ENCODE measurements around the gene DTNBP1.
A peak's percentile ranks its signal among the peaks of the same experiment; 100 is the strongest.

Gene DTNBP1

GRCh38 chr6:15662326-15663129 is at the start of gene DTNBP1:
Gene DTNBP1, minus strand, starts transcription at chr6:15663028. Its CDS starts 159 bp downstream, at chr6:15662869.
- peak; percentile 51 to 79 (median 69) for DNase-seq (ENCODE audit: low read depth in 3 of 3, low spot score in 1 of 3)

- DNase-seq (ENCODE audit: low read depth in 3 of 3, low spot score in 1 of 3) = no peak
Observed at GRCh38 chr6:15709651-15710269, 46.9 kb upstream of the DTNBP1 start.

DNA sequence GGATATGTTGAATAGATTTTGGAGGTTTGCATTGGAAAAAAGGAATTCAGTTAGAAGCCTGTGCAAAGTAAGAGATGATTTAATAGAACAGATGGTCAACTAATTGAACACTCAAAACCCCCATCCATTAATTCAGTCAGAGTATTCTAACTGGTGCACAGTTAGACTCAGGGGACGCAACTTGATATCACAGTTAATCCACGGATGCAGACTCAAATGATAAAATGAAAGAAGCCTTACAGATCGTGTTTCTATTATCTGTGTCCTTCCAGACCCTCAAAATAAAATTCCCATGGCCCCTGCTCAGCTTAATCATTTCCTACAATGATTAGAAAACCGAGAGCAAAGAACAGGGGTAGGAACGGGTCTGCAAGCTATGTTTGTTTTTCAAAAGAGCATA is 45.4 kb upstream of the DTNBP1 start:
- no peak for DNase-seq (ENCODE audit: low read depth in 3 of 3, low spot score in 1 of 3)

GRCh38 chr6:15705981-15706380 is 43.2 kb upstream of the DTNBP1 start:
- DNase-seq (ENCODE audit: low read depth in 3 of 3, low spot score in 1 of 3) = no peak

GRCh38 chr6:15698471-15698870 is 35.6 kb upstream of the DTNBP1 start:
- no peak for DNase-seq (ENCODE audit: low read depth in 3 of 3, low spot score in 1 of 3)

GRCh38 chr6:15697895-15698294 is 35.1 kb upstream of the DTNBP1 start:
- DNase-seq (ENCODE audit: low read depth in 3 of 3, low spot score in 1 of 3) = no peak

DNA sequence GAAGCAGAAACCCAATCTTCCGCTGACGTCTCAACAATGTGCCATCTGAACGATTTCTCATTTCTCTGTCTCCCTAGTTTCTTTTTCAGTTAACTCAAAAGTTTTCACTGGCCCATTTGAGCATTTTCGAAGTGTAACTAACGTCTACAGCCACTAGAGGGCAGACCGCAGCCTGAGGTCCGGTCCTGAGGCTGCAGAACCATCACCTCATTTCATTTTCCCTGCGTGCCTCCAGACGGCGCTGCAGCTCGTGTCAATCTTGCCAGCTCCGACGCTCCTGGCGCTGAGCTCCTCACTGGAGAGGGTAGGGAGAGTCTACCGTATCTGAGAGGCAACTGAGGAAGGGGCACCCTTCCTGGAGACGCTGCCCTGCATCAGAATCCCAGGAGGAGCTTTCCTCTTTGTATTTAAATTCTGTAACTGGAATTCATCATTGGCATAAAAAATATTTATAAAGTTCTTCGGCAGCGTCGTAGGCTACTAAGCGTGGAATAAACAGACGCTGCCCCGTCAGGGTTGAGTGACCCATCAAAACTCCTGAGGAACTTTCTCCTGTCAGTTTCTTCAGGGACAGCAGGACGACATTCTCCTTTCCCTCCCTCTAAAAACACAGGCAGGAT is 28.5 kb upstream of the DTNBP1 start:
- DNase-seq (ENCODE audit: low read depth in 3 of 3, low spot score in 1 of 3) = peak; percentile 47 to 58 (median 54)

DNA sequence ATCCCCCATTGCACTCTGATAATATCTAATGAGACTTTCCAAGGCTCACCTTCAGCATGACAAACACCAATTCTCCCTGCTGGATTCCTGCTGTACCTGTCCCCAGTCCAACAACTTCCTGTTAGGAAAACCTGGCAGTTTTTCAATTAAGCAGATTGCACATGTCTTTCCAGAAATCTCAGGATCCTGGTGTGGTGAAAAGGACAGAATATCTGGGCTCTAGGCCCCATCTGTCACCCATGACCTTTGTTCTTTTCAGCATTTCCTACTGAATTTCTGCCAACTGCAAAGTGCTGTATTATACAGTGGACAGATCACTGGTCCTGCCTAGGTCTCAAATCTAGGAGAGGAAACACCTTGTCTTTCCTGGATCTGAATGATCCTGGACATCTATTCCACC is 27.7 kb upstream of the DTNBP1 start:
- no peak for DNase-seq (ENCODE audit: low read depth in 3 of 3, low spot score in 1 of 3)

DNA sequence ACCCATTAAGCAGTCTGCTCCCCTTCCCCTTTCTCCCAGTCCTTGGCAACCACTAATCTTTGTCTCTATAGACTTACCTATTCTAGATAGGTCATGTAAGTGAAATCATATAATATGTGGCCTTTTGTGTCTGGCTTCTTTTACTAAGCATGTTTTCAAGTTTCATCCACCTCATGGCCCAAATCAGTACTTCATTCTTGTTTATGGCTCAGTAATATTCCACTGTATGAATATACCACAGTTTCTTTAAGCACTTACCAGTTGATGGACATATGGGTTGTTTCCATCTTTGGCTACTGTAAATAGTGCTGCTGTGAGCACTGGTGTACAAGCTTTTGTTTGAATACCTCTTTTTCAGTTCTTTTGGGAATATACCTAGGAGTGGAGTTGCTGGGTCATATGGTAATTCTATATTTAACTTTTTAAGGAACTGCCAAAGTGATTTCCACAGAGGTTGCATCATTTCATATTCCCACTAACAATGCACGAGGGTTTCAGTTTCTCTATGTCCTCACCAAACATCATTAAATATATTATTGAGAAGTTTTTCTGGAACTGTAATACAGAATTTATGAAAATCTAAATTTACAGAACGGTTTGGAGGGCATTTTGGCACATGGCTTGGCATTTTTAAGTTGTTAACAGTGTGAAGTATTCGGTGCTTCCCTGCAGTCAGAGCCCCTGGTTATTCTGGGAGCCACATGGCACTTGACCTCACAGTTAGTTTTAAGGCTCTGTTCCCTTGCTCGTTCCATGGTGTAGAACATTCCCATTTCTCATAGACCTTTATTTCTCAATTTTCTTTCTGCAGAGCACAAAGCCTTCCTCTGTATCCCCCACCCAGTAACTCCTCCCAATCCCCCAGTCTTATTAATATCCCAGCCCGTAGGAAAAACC is 27.0 kb upstream of the DTNBP1 start:
- no peak for DNase-seq (ENCODE audit: low read depth in 3 of 3, low spot score in 1 of 3)

GRCh38 chr6:15685619-15686018 is 22.8 kb upstream of the DTNBP1 start:
- DNase-seq (ENCODE audit: low read depth in 3 of 3, low spot score in 1 of 3) = no peak

- no peak for DNase-seq (ENCODE audit: low read depth in 3 of 3, low spot score in 1 of 3)
Observed at GRCh38 chr6:15682965-15683822, 20.4 kb upstream of the DTNBP1 start.

DNA sequence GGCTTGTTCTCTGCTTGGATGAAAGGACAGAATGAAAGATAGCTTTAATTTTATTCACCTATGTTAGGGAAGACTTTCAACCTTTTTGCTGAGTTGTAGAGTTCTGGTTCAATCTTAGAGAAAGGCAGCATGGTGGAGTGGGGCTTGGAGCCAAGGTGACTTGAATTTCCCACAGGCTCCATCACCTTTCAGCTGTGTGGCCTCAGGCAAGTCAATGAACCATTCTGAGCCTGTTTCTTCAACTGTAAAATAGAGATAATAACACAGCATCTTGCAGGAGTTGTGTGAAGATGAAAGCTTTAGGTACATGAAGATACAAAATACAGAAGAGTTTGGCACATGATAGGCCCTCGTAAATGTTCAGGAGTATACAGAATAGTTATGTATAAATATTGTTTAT is 19.1 kb upstream of the DTNBP1 start:
- no peak for DNase-seq (ENCODE audit: low read depth in 3 of 3, low spot score in 1 of 3)

- DNase-seq (ENCODE audit: low read depth in 3 of 3, low spot score in 1 of 3) = no peak
Observed at GRCh38 chr6:15678514-15678913, 15.7 kb upstream of the DTNBP1 start.

- DNase-seq (ENCODE audit: low read depth in 3 of 3, low spot score in 1 of 3) = no peak
Observed at GRCh38 chr6:15677822-15678221, 15.0 kb upstream of the DTNBP1 start.

DNA sequence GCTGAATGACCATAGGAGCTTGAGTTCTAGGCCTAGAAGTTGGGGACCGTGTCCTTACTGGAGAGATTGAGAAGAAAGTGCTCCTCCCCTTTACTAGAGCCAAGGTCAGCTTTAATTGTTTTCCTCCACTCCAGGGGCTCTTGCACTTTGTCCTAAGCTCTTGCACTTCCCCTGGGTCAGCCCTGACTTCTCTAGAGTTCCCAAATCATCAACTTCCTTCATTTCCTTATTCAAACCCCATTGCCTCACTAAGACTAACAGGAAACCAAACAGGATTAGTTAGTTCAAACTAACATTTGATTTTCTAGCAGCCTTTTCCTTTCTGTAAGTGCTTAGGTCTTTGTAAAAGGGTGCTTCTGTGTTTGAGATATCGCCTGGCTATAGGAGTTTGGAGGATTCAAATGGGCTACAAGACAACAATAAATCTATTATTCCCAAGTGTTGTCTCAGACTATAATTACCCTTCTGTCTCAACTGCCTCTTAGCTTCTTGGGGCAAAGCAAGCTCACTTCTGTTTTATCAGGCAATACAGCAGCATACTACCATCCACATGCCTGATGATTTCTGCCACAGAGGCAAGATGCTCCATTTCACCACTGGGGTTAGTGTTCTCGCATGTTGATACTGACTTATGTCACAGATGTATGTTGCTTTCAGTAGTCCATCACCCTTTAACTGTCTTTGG is 12.8 kb upstream of the DTNBP1 start:
- no peak for DNase-seq (ENCODE audit: low read depth in 3 of 3, low spot score in 1 of 3)

- DNase-seq (ENCODE audit: low read depth in 3 of 3, low spot score in 1 of 3) = no peak
Observed at GRCh38 chr6:15674690-15675386, 12.0 kb upstream of the DTNBP1 start.

DNA sequence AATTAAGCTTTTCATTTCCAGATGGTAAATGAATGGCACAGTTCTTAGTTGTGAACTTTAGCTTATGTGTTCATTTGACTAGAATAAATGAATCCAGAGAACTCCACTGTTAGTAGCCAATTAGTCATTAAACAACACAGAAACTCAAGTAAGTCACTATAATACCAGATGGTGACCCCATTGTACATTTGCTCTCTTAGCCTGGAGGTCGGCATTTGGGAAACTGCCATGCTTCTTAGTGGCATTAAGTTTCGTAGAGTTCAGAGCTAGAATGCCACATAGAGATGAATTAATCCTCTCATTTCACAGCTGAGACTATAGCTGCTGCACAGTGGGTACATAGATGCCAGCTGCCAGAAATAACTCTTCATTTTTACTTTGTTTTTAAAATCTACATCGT is 10.8 kb upstream of the DTNBP1 start:
- no peak for DNase-seq (ENCODE audit: low read depth in 3 of 3, low spot score in 1 of 3)

GRCh38 chr6:15672818-15673217 is 10.0 kb upstream of the DTNBP1 start:
- no peak for DNase-seq (ENCODE audit: low read depth in 3 of 3, low spot score in 1 of 3)

GRCh38 chr6:15672291-15672690 is 9.5 kb upstream of the DTNBP1 start:
- DNase-seq (ENCODE audit: low read depth in 3 of 3, low spot score in 1 of 3) = no peak
